ENCODE data around the gene CNTNAP2. TPM values are rescaled to one million over a fixed set of nuclear protein-coding genes. Genes with fewer than 3 reads are reported as not detected.

CNTNAP2 gene
- total RNA-seq, 1 experiment from 2014 or later = 64.5 TPM

DNA sequence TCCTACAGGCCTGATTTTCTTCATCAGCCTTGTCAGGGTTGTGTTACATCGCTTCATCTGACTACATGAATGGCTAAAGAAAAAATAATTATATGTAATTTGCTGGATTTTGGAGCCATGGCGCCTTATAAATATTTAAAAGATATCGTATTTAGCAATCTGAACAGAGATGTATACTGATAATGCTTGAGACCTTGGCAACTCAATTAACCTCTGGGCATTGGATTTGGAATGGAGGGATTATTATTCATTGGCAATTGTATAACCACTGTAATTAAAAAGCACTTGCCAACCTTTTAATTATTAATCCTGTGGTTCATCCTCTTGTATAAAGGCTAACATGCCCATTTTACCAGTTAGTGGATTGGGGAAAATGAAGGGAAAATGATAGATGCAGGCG lies 745.1 kb downstream of the CNTNAP2 start:
- H3K4me3 Mint-ChIP-seq = no peak overlapping the region
- Histone ChIP-seq H3K79me1 (ENCODE audit: insufficient read depth, low read depth, low read length, poor library complexity, severe bottlenecking) (no peaks in the 10 kb centered on the region), H4K91ac (ENCODE audit: insufficient read length, low read depth, low read length) (no peak overlapping the region), H2BK5ac (ENCODE audit: insufficient read length, low read length) (no peak overlapping the region), H3K27ac (ENCODE audit: insufficient read length, low read depth, low read length) (no peak overlapping the region), H3K4me2 (ENCODE audit: insufficient read depth, insufficient read length, low read length) (no peak overlapping the region), H2BK12ac (ENCODE audit: insufficient read length, low read depth, low read length) (no peak overlapping the region), H2BK120ac (ENCODE audit: low read depth, low read length, poor library complexity, severe bottlenecking) (no peak overlapping the region), H3K79me2 (ENCODE audit: insufficient read depth, low read length) (no peaks in the 10 kb centered on the region), H3K27me3 (ENCODE audit: insufficient read depth, low read length) (no peaks in the 10 kb centered on the region), H3K9me3 (ENCODE audit: control insufficient read depth, low read depth, low read length) (no peaks in the 10 kb centered on the region), H2AK5ac (ENCODE audit: insufficient read length, low read length) (no peak overlapping the region), H3K18ac (ENCODE audit: insufficient read length, low read depth, low read length) (no peak overlapping the region), H2BK20ac (ENCODE audit: low read depth, low read length, poor library complexity, severe bottlenecking) (no peak overlapping the region), H3K23me2 (ENCODE audit: insufficient read length, low read depth, low read length, poor library complexity, severe bottlenecking) (no peaks in the 10 kb centered on the region), H3K23ac (ENCODE audit: insufficient read length, low read depth, low read length) (no peak overlapping the region), H4K20me1 (ENCODE audit: control insufficient read depth, insufficient read depth, insufficient read length) (no peaks in the 10 kb centered on the region), H3K4ac (ENCODE audit: low read depth, low read length) (no peak overlapping the region), H2BK15ac (ENCODE audit: low read depth, low read length) (no peak overlapping the region), H3K56ac (ENCODE audit: insufficient read length, low read depth, low read length) (no peak overlapping the region), H3K14ac (ENCODE audit: insufficient read depth, low read length) (no peak overlapping the region), H3K9ac (ENCODE audit: extremely low read depth, insufficient read length, low read length) (no peak overlapping the region), H2AFZ (ENCODE audit: low read length) (no peak overlapping the region), H3T11ph (ENCODE audit: low read length) (no peak overlapping the region), H4K5ac (ENCODE audit: insufficient read length, low read depth, low read length) (no peak overlapping the region), H3K4me1 (ENCODE audit: insufficient read depth, low read length) (no peaks in the 10 kb centered on the region), H4K8ac (replicated peaks; ENCODE audit: insufficient read length, low read depth, low read length) (no peak overlapping the region)
- WGBS (ENCODE audit: extremely low coverage, insufficient read length, low lambda C conversion rate) = no CpG with 5 or more reads among the region's 4 CpGs
- no peaks in the 10 kb centered on the region for H3K9me3 Mint-ChIP-seq
- H3K27me3 Mint-ChIP-seq (ENCODE audit: low read depth) = no peaks in the 10 kb centered on the region
- TF ChIP-seq, protein P1, sequence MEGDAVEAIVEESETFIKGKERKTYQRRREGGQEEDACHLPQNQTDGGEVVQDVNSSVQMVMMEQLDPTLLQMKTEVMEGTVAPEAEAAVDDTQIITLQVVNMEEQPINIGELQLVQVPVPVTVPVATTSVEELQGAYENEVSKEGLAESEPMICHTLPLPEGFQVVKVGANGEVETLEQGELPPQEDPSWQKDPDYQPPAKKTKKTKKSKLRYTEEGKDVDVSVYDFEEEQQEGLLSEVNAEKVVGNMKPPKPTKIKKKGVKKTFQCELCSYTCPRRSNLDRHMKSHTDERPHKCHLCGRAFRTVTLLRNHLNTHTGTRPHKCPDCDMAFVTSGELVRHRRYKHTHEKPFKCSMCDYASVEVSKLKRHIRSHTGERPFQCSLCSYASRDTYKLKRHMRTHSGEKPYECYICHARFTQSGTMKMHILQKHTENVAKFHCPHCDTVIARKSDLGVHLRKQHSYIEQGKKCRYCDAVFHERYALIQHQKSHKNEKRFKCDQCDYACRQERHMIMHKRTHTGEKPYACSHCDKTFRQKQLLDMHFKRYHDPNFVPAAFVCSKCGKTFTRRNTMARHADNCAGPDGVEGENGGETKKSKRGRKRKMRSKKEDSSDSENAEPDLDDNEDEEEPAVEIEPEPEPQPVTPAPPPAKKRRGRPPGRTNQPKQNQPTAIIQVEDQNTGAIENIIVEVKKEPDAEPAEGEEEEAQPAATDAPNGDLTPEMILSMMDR (conservative IDR thresholded peaks at IDR 0.05) = no peak
- no peak for DNase-seq
- H3K36me3 Mint-ChIP-seq (ENCODE audit: insufficient read depth in 1 of 3, low read depth in 3 of 3) = no peaks in the 10 kb centered on the region; a peak in 1 of 7 replicates
- H3K4me1 Mint-ChIP-seq = peaks cover 0 to 15% of the 10 kb centered on the region in 2 experiments; a peak in 2 of 4 replicates
- no peak overlapping the region for H3K27ac Mint-ChIP-seq
